ENCODE data around the gene SH3PXD2A.

The SH3PXD2A gene, protein sequence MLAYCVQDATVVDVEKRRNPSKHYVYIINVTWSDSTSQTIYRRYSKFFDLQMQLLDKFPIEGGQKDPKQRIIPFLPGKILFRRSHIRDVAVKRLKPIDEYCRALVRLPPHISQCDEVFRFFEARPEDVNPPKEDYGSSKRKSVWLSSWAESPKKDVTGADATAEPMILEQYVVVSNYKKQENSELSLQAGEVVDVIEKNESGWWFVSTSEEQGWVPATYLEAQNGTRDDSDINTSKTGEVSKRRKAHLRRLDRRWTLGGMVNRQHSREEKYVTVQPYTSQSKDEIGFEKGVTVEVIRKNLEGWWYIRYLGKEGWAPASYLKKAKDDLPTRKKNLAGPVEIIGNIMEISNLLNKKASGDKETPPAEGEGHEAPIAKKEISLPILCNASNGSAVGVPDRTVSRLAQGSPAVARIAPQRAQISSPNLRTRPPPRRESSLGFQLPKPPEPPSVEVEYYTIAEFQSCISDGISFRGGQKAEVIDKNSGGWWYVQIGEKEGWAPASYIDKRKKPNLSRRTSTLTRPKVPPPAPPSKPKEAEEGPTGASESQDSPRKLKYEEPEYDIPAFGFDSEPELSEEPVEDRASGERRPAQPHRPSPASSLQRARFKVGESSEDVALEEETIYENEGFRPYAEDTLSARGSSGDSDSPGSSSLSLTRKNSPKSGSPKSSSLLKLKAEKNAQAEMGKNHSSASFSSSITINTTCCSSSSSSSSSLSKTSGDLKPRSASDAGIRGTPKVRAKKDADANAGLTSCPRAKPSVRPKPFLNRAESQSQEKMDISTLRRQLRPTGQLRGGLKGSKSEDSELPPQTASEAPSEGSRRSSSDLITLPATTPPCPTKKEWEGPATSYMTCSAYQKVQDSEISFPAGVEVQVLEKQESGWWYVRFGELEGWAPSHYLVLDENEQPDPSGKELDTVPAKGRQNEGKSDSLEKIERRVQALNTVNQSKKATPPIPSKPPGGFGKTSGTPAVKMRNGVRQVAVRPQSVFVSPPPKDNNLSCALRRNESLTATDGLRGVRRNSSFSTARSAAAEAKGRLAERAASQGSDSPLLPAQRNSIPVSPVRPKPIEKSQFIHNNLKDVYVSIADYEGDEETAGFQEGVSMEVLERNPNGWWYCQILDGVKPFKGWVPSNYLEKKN

GRCh38 chr10:103855424-103855823 lies at the start of gene SH3PXD2A:
Gene SH3PXD2A, minus strand, starts transcription at chr10:103855576. Its CDS starts 310 bp downstream, at chr10:103855266.
- in situ Hi-C loops (cut with HindIII; ENCODE audit: low sequenced_read_pairs) = loop anchor here (25.0 kb wide), 1 partner anchor 143 kb away; no protein-coding TSS in a partner anchor

DNA sequence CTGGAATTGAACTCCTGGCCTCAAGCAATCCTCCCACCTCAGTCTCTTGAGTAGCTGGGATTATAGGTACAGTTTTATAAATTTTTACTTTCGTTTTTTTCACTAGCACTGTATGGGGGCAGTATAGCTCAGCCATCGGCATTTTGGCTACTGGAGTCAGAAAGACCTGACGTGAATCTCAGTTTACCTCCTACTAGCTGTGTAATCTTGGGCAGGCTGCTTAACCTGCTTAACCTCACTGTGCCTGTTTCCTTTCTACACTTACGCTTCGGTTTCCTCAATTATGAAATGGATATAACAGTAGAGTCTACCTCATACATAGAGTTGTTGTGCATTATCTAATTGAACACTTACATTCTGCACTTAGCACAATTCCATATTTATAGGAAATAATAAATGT lies 45.9 kb upstream of the SH3PXD2A start:
- in situ Hi-C loops (cut with HindIII; ENCODE audit: low sequenced_read_pairs) = no loop called here

GRCh38 chr10:103899312-103899711 lies 43.9 kb upstream of the SH3PXD2A start:
- in situ Hi-C loops (cut with HindIII; ENCODE audit: low sequenced_read_pairs) = no loop called here

DNA sequence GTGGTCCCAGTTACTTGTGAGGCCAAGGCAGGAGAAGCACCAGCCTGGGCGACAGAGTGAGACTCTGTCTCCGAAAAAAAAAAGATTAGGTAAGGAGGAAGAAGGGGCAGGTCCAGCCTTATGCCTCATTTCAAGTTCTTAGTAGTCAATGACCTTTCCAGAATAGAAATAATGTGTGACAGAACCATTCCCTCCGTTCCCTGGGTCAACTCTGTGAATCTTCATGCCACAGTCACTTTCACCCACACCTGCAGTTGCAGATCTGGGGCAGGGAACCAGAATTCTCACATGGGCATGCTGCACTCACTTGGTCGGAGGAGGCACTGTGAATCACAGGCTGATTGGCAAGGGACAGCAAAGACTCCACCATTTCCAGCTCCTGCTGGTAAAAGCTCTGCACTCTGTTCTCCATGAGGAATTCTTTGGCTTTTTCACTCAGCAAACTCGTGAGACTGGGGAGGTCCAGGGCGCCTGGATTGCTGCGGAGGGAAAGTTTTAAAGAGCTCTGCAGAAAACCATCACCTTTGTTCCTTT lies 41.9 kb upstream of the SH3PXD2A start:
- in situ Hi-C loops (cut with HindIII; ENCODE audit: low sequenced_read_pairs) = no loop called here

GRCh38 chr10:103896225-103896624 lies 40.8 kb upstream of the SH3PXD2A start:
- in situ Hi-C loops (cut with HindIII; ENCODE audit: low sequenced_read_pairs) = no loop called here

DNA sequence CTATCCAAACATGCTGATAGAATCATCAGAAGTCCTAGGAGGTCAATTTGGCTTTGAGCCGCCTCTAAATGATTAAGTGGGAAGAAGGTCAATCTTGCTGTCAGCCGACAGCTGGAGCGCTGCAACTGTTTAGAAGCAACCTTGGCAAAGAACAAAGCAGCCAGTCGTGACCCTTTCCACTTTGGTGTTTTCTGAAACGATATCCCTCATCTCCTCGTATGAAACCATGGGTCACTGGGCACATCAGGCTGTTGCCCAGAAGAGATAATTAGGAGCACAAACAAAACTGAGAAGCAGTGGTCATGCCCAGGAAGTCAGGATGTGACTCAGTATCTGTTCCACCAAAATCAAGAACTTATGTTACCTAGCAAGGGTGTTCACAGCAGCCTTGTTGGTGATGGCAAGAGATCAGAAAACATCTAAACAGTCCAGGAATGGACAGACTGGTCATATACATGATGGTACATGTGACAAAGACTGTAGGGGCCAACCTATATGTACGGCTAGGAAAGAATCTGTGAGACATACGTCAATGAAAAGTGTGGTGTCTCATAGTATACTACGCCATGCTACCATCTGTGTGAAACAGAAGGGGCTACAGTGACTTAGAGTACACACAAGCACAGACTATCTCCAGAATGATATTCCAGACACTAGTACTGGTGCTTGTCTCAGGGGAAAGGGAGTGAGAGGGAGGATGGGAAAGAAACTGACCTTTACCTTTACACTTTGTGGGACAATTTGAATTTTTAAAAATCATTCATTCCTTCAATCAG lies 40.2 kb upstream of the SH3PXD2A start:
- in situ Hi-C loops (cut with HindIII; ENCODE audit: low sequenced_read_pairs) = no loop called here

GRCh38 chr10:103894441-103894864 lies 39.1 kb upstream of the SH3PXD2A start:
- in situ Hi-C loops (cut with HindIII; ENCODE audit: low sequenced_read_pairs) = no loop called here

GRCh38 chr10:103893817-103894216 lies 38.4 kb upstream of the SH3PXD2A start:
- in situ Hi-C loops (cut with HindIII; ENCODE audit: low sequenced_read_pairs) = no loop called here

DNA sequence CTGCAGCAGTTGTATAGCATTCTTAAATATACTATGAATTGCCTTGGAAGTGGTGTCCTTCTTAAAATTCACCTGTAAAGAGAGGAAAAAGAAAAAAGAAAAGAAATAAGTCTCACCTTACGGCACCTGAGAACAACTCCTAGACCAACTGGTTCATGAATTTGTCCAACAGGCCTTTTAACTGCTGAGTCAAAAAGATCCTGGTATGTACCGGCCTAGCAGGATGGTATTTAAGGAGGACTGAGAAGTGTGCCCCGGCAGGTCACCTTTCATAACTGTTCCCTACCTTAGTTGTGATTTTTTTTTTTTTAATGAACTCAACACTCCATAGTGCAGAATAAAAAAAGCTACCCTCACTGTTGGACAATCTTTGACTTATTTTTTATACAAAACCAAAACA lies 36.8 kb upstream of the SH3PXD2A start:
- in situ Hi-C loops (cut with HindIII; ENCODE audit: low sequenced_read_pairs) = no loop called here

GRCh38 chr10:103890688-103891087 lies 35.3 kb upstream of the SH3PXD2A start:
- in situ Hi-C loops (cut with HindIII; ENCODE audit: low sequenced_read_pairs) = no loop called here

DNA sequence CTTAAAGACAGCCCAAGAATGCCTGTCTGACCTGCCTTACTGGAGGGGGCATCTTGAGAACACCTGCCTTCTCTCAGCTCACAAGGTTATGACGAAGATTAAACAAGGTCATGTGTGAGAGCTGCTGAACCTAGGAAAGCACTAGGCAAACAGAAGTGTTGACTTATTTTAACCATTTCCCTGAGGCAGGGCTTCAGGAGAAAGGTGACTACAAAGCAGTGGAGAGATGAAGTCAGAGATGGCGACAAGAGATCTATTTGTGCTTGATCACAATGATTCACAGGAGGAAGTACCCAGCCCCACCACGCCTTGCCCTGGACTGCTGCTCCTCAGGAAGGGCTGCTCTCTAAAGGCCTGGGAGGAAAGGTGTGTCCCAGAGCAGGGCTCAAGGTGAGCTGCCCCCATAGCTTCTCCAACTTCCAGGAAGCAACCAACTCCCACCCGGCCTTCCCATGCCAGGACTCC lies 34.9 kb upstream of the SH3PXD2A start:
- in situ Hi-C loops (cut with HindIII; ENCODE audit: low sequenced_read_pairs) = no loop called here

GRCh38 chr10:103889121-103889720 lies 33.8 kb upstream of the SH3PXD2A start:
- in situ Hi-C loops (cut with HindIII; ENCODE audit: low sequenced_read_pairs) = no loop called here

DNA sequence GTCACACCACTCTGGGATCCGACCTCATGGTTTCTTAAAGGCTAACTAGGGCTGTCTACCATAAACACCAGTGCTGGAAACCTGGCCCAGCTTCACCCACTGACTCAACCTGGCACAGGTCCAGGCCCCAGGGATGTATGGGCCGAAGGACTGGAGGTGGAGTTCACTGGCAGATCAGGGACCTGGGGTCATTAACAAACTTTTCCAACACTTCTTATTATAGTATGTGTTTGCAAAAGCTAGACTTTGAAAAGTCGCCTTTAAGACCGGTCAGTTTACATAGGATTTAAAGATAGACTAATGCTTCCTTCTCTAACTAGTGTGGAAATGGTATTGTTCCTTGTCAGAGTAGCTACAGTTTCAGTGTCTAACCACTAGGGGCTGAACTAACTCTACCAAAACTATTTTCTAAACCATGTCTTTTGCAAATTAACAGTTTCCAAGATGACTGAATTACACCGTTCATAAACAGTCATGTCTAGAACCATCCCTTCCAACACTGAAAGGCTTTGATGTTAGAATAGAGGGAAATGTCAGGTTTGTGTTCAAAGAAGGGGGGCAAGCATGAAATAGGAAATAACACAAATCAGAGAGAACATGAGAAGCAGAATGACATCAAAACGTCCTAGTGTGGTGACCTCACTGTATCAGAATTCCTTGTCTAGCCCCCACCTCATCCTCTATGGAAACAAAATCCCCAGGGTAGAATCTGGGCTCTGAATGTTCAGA lies 32.9 kb upstream of the SH3PXD2A start:
- in situ Hi-C loops (cut with HindIII; ENCODE audit: low sequenced_read_pairs) = no loop called here

GRCh38 chr10:103885617-103886016 lies 30.2 kb upstream of the SH3PXD2A start:
- in situ Hi-C loops (cut with HindIII; ENCODE audit: low sequenced_read_pairs) = no loop called here

DNA sequence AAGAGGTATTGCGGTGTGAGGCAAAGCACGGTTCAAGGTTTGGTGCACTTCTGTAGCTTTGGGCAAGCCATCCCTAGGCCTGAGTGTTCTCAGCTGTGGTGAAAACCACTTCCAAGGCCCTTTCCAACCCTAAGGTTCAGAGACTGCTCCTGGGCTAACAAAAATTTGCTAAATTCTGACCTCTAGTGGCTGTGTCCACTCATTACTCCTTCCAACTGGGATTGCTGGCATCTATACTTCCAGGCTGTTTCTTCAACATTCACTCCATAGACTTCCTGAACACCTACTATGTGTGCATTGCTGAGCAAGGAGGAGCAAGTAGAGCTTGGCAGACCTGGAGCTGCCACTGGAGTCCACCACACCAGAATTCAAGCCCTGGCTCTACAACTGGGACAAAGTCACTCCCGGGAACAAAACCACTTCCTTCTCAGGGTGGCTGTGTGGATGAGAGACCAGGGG lies 29.3 kb upstream of the SH3PXD2A start:
- in situ Hi-C loops (cut with HindIII; ENCODE audit: low sequenced_read_pairs) = no loop called here

DNA sequence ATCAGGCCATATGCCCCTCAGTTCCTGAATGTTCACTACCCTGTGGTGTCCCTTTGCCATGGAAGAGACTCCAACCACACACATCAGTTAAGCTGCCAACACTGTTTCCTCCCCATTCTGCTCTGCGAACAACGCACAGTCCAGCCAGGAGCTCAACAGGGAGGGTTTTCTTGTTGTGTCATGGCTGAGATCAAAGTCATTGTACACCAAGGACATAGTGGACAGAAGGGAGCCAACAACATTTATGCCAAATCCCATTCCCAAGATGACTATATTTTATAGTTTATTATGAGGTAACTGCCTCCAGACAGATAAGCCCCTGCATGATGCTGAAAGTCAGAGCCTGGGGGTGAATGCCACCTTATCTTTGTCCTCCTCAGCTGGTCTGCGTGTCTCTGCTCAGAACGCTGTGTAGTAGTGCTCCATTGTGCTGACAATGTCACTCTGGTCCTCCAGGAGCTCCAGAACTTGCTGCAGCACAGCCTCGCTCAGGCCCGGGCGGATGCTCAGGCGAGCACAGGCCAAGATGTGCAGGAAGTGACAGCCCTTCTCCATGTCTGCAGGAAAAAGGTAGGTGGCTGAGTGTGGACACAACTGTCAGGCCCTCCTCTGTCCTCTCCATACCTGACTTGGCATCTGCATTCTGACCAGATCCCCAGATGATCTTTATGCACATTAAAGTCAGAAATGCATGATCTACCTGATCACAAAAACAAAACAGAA lies 27.1 kb upstream of the SH3PXD2A start:
- in situ Hi-C loops (cut with HindIII; ENCODE audit: low sequenced_read_pairs) = no loop called here

GRCh38 chr10:103881416-103882284 lies 26.3 kb upstream of the SH3PXD2A start:
- in situ Hi-C loops (cut with HindIII; ENCODE audit: low sequenced_read_pairs) = no loop called here
